Iris pigment epithelial cell (primary cell): ENCODE data around the gene EXOC6.
A peak's percentile ranks its signal among the peaks of the same experiment; 100 is the strongest.

Experiments used
- DNase-seq: peaks from one replicate; pipeline ENCODE4 v3.0.0-alpha.2; 2011; ENCODE audit warnings: low read depth

EXOC6 gene

GRCh38 chr10:92834331-92834730 is 14.0 kb upstream of the EXOC6 start:
- no peak for DNase-seq

- DNase-seq: peak; percentile 59
These were observed 13.3 kb upstream of the EXOC6 start for GRCh38 chr10:92834986-92835385.

- DNase-seq: no peak
These were observed 10.9 kb upstream of the EXOC6 start for GRCh38 chr10:92837456-92837855.

- DNase-seq: peak; percentile 84
These were observed 8.9 kb upstream of the EXOC6 start for GRCh38 chr10:92839191-92840085.

GRCh38 chr10:92844746-92845145 is 3.6 kb upstream of the EXOC6 start:
- peak; percentile 10 for DNase-seq

GRCh38 chr10:92845921-92846320 is 2.4 kb upstream of the EXOC6 start:
- DNase-seq: no peak

GRCh38 chr10:92846344-92846743 is 2.0 kb upstream of the EXOC6 start:
- no peak for DNase-seq

GRCh38 chr10:92846854-92847201 is 1.5 kb upstream of the EXOC6 start:
- no peak for DNase-seq

GRCh38 chr10:92847202-92847864 is 987 bp upstream of the EXOC6 start:
- peak; percentile 92 for DNase-seq

- DNase-seq: no peak
These were observed 281 bp upstream of the EXOC6 start for GRCh38 chr10:92848037-92848440.

- peak; percentile 58 for DNase-seq
These were observed 860 bp downstream of the EXOC6 start for GRCh38 chr10:92849234-92849525.

GRCh38 chr10:92849576-92850090 is 1.3 kb downstream of the EXOC6 start:
- no peak for DNase-seq

GRCh38 chr10:92850185-92850584 is 1.9 kb downstream of the EXOC6 start:
- DNase-seq: peak; percentile 46

- no peak for DNase-seq
These were observed 2.7 kb downstream of the EXOC6 start for GRCh38 chr10:92851003-92851402.

GRCh38 chr10:92855560-92855959 is 7.2 kb downstream of the EXOC6 start:
- no peak for DNase-seq

- DNase-seq: peak; percentile 7
These were observed 9.7 kb downstream of the EXOC6 start for GRCh38 chr10:92857904-92858514.

- DNase-seq: no peak
These were observed 18.9 kb downstream of the EXOC6 start for GRCh38 chr10:92867235-92867634.

- no peak for DNase-seq
These were observed 19.7 kb downstream of the EXOC6 start for GRCh38 chr10:92868036-92868435.

- no peak for DNase-seq
These were observed 20.2 kb downstream of the EXOC6 start for GRCh38 chr10:92868557-92868956.

- no peak for DNase-seq
These were observed 24.7 kb downstream of the EXOC6 start for GRCh38 chr10:92873029-92873428.

- no peak for DNase-seq
These were observed 28.3 kb downstream of the EXOC6 start for GRCh38 chr10:92876509-92877036.

GRCh38 chr10:92880233-92880861 is 32.0 kb downstream of the EXOC6 start:
- DNase-seq: peak; percentile 55
